EH (cell line): ENCODE data around the gene OOSP3.
"Not testable (repeated sequence)": the region's sequence is repeated elsewhere in the genome, so short reads cannot be mapped to it uniquely, and the experiment has no call there.

Source experiments
- DNase-seq: peaks from one replicate; pipeline ENCODE4 v3.0.0-alpha.2; 2015; ENCODE audit warnings: low read depth

Gene OOSP3, protein sequence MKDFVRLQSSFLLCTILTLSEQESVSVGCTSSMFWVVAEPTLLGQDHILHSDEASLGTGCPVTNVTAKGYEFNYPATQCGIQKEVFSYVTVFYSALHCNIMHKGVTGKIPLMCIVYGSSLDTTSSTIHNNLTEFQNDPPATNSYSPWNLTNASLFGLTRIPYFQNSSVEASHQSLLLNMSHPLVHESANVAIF

DNA sequence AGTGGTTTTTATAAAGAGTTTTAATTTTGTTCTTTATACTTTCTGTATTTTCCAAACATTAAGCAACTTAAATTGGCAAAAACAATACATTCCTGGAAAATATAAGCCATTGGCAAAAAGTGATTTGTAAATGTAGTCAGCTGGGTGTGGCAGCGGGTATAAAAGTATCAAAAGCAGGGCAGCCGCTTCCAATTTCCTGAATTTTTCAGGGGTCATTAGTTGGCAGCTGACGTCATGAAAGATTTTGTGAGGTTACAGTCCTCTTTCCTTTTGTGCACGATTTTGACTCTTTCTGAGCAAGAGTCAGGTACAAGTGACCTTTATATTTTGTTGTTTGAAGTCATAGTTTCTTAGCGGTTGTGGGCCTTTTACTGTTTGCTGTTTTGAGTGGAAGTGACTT lies at the start of gene OOSP3:
TSS of gene OOSP3 (plus strand) at position 208 of the 400 bp plus-strand sequence. CDS start at position 235, 27 bp downstream.
- DNase-seq, result no peak

DNA sequence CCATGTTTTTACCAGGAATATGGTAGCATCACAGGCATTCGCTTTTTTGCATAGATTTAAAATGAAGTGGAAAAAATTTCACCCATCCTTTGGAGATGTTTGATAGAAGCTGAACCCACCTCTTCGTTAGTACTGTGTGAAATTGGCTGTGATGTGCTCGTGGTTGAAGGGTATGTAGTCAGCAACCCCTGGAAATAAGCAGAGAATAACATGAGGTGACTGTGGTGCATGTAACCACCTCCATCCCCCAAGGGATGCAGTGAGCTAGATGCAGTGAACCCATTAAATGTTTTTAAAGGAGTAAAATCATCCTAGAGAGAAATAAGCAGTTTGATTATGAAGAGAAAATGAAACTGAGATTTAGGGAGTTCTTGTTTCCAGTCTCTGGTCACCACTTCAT lies 49.2 kb upstream of the OOSP3 start:
- DNase-seq, result no peak

DNA sequence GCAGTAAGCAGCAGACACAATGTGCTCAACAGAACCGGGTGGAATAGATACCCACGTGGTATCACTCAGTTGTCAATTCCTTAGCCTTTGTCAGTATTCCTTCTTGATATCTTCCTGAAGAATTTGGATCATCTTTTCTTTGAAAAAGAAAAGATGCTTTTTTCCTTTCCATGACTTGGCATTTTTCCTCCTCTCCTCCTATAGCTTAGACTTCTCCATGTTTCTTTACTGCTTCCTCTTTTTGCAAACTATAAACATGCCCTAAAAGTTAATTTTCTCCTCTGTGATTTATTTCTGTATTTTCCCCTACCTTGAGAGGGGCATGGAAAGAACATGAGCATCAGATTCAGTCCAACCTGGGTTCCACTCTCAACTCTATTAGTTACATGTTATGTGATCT lies 45.0 kb upstream of the OOSP3 start:
- no peak for DNase-seq

DNA sequence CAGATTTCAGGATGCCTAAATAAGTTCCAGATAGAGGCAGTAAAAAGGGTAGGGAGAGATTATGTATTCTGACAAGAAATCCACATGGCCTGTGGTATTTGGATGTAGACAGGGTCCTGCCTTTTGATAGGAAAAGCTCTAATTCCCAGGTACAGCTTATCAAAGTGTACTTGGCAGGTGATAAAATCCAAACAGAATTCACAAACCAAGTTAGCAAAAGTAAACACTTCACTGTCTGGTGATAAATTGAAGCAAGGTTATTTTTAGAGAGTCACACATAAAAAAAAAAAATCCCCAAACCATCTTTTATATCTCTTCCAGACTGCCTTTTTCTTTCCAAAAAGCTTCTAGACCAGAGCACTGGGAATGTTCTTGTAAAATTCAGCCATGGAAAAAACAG lies 39.0 kb upstream of the OOSP3 start:
- no peak for DNase-seq

DNA sequence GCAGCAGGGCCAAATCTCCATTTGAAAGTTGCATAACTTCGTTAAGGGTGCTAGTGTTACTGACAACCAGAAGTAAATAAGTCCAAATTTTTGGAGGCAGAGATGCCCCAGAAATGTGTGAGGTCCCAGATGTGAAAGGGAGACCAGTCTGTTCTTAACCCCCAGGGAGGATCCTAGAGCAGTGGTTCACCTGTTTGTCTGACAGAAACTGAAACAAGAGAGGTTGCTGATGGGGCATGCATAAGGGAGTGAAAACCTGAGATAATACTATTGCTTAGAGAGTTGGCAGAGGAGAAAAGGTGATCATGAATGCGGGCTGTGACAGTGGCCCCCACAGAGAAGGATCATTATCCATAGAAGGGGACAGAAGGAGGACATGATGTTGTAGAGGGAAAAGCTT lies 37.1 kb upstream of the OOSP3 start:
- no peak for DNase-seq

DNA sequence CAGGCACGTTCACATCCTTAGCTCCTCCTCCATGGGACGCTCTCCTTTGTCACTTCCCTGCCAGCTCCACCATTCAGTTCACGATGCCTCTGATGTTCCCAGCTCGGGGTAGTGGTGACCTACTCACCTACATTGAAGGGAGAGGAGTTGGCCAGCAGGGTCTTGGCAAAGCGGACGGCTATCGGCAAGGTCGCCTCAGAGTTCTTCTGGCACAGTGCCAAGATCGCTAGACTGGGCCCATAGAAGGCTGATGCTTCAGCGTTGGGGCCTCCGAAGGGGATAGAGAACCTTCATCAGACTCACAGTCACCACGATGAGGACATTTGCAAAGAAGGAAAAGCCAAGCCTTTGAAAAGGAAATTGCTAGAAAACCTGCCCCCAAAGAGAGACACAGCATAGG lies 36.3 kb upstream of the OOSP3 start:
- no peak for DNase-seq

DNA sequence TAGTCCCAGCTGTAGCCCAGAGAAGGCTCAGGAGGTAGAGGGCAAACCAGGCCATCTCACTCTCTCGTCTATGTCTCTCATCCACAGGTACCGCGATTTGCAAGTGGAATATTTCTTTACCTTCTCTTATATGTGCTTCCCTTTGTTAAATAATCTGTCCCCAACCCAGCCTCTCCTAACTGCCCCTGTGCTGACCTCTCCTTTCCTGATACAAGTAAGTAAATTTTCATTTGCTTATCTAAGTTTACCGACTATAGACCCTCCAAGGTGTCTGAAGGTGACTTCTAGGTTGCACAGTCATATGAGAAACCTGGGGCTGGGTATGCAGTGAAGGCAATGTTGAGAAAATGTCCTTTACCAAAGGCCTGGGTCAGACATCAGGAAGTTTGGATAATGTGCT lies 33.2 kb upstream of the OOSP3 start, which contains the start of gene CBLIF:
TSS of gene CBLIF (minus strand) at position 101 of the 400 bp plus-strand sequence. CDS start at position 55, 46 bp downstream.
- no peak for DNase-seq

DNA sequence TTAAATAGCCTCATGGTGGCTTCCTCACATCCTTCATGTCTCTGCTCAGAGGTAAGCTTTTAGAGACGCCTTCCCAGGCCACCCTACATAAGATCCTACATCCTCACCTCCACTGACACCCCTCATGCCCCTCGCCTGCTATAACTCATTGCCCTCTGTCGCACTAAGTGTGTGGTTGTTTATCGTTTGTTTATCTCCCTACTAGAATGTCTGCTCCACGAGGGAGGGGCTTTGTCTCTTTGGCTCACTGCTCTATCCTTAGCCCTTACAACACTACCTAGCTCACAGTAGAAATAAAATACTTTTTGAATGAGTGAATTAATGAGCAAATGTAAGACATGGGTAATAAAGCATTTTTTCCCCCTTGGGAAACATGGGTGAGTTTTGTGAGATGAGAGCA lies 32.0 kb upstream of the OOSP3 start:
- no peak for DNase-seq

DNA sequence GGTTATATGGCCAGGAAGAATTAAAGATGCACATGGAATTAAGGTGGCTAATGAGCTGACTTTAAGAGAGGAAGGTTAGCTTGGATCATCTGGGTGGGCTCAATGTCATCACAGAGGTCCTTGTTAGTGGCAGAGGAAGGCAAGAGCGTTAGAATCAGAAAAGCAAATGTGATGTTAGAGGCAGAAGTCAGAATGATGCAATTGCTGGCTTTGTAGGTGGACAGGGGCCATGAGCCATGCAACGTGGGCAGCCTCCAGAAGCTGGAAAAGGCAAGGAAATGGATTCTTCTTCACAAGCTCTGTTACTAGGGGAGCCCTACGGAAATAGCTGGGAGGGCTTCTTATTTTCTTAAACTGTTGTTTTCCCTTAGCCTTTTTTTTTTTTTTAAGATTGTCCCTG lies 31.0 kb upstream of the OOSP3 start:
- DNase-seq, result no peak

DNA sequence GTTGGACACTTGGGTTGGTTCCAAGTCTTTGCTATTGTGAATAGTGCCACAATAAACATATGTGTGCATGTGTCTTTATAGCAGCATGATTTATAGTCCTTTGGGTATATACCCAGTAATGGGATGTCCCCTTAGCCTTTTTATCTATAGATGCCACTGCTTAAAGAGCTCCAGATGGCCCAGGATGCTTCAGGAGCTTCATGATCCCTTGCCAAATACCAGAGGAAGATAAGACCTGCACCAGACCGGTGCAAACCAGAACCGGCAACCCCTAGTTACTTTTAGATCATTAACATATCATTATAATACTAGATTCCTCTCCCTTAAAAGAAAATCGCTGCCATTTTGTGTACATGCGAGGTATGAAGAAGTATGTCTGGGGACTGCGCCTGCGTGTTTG lies 30.1 kb upstream of the OOSP3 start:
- not testable (repeated sequence) for DNase-seq

DNA sequence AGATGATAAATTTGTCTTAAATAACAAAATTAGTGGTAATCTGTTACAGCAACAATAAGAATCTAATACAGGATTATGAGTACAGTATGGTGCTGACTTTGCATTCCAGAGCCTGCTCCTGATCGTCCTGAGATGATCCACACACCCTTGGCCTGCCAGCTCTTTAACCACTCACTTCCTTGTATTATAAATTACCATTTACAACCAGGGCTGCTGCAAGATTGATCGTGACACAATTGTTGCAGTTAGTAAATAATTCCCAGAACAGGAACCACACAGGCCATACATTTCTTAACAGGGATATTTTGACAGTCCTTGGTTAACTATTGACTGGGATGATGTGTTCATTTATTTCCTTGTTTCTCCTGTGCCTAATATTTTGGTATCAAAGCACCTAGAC lies 29.5 kb upstream of the OOSP3 start:
- DNase-seq, result no peak

DNA sequence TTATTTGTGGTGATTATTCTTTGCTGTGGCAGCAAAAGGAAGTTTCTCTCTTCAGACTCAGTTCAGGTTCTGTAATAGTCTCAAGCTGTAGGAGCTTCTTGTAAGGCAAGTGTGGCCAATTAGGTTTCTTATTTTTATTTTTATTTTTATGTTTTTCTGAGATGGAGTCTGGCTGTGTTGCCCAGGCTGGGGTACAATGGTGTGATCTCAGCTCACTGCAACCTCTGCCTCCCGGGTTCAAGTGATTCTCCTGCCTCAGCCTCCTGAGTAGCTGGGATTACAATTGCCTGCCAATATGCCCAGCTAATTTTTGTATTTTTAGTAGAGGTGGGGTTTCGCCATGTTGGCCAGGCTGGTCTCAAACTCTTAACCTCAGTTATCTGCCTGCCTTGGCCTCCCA lies 29.0 kb upstream of the OOSP3 start:
- not testable (repeated sequence) for DNase-seq

DNA sequence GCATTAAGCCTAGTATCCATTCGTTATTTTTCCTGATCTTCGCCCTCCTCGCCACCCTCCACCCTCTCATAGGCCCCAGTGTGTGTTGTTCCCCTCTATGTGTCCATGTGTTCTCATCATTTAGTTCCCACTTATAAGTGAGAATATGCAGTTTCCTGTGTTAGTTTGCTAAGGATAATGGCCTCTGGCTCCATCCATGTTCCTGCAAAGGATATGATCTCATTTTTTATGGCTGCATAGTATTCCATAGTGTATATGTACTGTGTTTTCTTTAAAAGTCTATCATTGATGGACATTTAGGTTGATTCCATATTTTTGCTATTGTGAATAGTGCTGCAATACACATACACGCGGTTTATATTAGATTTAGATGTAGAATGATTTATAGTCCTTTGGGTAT lies 27.2 kb upstream of the OOSP3 start:
- DNase-seq, result not testable (repeated sequence)

DNA sequence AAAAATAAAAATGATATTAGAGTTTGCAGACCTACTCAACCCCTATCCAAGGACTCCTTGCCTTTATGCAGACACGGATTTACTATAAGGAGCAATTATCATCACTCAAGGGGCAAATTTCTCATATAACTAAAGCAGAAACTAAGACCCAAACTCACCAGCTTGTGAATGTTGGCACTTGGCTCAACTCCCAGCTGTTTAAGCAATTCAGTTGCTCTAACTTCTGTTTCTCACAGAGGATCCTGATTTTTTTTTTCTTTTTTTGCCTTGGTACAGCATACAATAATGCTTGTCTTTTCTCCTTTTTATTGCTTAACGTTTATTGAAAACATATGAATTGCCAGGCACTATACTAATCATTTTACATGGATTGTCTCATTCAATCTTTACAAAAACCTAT lies 23.7 kb upstream of the OOSP3 start:
- DNase-seq, result no peak

DNA sequence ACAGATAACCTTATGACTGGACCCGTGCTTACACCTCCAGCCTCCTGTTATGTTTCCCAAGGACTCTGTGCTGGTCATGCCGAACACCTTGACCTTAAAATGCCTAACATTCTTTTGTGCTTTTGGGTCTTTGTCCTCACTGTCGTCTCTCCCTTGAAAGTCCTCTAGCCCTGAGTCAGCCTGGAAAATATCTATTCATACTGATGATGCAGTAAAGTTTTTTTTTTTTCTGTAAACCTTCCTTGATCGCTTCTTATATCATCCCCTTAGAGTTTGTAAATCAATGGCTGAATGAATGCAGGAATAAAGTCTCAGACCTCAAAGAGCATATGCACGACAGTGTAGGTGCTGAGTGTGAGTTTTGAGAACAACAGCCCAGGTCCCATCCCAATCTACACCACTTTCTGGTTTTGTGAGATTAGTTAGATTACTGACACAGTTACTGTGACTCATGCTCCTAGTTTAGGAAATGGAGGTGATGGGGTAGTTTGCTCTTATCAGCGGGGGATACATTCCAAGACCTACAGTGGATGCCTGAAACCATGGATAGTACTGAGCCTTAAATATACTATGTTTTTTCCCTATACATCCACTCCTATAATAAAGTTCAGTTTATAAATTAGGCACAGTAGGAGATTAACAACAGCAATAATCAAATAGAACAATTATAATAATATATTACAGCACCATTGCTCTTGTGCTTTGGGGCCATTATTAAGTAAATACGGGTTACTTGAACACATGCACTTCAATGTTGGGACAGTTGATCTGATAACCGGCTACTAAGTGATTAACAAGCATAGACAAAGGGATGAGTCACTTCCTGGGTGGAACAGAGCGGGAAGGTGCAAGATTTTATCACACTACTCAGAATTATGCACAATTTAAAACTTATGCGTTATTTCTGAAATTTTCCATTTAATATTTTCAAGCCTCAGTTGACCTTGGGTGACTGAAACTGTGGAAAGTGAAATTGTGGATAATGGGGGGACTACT lies 20.8 kb upstream of the OOSP3 start:
- DNase-seq, result no peak

DNA sequence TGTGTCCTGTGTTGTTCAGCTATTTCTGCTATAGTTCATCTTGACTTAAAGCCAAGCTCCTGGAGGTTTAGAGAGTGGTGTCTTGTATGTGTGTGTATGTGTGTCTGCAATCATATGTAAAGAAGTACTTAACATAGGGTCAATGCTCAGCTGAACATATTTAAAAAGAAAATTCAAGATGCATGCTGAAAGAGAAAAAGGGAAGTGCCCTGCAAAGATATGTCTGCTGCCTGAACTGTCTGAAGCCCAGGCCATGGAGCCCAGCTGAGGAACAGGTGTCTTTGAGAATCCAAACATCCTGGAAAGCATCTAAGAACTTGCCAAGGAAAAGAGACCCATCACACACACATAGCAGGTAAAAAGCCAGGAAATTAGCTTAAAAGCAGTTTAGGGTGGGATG lies 18.9 kb upstream of the OOSP3 start:
- no peak for DNase-seq

DNA sequence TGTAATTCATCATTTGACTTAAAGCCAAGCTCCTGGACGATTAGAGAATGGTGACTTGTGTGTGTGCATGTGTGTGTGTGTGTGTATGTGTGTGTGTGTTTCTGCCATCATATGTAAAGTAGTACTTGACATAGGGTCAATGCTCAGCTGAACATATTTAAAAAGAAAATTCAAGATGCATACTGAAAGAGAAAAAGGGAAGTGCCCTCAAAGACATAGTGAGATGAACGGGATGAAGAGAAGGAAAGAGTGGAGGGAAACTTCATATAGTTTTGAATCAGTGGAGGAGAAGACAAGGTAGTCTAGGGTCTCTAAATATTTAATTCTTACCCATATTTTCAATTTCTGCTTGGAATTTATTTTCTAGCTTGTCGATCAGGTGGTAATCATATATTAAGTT lies 16.3 kb upstream of the OOSP3 start:
- DNase-seq, result no peak

DNA sequence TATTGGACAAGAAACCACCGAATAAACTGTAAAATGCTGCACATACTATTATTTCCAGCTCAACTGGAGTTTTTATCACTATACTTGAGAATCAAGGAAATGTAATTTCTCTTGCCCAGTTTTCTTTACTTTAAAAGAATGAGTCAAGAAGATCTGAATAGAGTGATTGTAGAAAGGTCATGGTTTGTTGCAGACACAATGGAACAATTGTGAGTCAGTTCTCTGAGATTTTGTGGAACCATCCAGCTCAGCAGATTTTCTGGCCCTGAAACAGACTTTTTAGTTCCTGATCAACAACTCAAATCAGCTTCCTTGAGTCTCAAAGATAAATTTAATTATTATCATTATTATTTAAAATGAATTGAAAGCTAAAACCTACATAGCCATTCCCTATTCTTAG lies 13.6 kb upstream of the OOSP3 start:
- DNase-seq, result no peak

DNA sequence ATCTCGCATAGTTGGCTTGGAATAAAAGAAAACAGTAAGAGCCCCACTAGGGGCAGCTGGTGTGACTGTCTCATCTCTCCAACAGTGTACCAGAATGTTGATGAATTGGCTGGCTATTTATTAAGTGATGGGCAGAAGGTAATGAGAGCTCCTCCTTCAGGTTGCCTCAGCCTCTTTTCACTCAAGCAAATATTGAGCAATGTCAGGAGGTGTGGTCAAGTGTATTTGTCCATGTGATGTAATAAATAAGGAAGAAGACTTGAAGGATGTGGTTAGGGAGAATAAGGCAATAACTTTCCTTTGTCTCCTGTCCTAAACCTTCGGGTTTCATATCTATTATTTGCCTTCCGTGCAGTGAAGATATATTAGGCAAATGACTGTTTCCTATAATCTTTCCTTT lies 12.2 kb upstream of the OOSP3 start, which contains the start of gene TCN1:
TSS of gene TCN1 (minus strand) at position 91 of the 400 bp plus-strand sequence. CDS start at position 74, 17 bp downstream.
- DNase-seq, result no peak

DNA sequence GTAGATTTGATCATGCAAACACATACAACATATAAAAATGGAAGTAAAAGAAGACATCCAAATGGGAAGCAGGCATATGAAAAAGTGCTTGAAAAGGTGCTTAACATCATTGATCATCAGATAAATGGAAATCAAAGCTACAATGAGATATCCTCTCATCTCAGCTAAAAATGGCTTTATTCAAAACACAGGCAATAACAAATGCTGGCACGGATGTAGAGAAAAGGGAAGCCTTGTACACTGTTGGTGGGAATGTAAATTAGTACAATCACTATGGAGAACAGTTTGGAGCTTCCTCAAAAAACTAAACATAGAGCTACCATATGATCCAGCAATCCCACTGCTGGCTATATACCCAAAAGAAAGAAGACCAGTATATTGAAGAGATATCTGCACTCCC lies 11.7 kb upstream of the OOSP3 start:
- DNase-seq, result no peak

DNA sequence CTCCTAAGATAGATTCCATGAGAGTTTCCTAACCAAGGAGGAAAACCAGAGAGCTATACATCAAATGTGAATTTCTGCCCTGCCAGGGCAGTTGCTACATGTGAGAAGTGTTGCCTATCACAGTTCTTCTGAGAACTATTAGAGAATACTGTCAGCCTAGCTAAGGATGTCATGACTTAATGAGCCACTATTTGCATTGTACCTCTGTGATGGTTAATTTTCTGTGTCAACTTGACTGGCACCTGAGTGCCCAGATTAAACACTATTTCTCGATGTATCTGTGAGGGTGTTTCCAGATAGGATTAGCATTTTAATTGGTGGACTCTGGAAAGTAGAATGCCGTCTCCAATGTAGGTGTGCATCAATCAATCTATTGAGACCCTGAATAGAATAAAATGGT lies 10.6 kb upstream of the OOSP3 start:
- DNase-seq, result no peak

DNA sequence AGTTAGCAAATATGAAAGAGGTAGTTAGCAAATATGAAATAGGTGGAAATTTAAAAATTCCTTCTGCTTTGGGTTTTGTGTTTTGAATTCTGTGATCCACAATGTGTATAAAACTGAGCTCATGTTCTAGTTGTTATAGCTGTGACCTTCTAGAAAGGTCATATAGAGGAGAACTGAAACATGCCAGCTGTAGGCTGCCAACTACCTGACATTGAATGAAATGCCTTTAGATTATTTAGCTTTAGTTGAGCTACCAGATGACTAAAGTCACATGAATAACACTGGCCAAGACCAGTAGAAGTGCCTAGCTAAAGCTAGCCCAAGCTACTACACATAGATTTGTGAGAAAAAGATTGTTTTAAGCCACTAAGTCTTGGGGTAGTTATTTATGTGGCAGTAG lies 6.5 kb upstream of the OOSP3 start:
- no peak for DNase-seq

DNA sequence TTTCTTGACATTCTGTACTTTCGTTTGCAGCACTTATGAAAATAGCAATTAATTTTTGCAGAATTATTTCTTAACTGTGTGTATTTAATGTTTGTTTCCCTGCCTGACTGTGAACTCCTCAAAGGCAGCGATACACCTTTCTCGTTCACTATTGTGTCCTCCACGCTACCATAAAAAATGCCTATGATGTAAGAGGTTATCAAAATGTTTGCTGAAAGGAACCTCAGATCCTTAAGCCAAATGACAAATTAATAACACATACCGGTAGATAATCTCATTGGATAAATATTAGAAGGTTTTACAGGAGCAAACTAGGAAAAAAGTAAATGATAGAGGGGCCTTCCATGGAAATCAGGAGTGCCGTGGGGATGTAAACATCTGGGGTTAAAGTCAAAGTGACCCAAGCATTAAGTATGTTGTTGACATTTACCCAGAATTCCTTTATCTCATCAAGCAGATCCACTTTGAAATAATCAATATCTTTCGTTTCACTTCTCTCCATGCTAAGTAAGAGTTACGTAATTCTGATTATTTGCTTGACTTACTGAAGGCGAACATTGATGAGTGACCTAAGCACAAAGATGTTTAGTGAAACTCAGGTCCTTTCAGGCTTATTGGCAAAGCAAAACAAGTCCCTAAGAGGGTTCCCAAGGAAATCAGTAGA lies 2.6 kb upstream of the OOSP3 start:
- no peak for DNase-seq
